Measurements from ENCODE around the gene TRIM17. TPM values are rescaled to one million over a fixed set of nuclear protein-coding genes. Genes with fewer than 3 reads are reported as not detected.
A peak's percentile ranks its signal among the peaks of the same experiment; 100 is the strongest.

The TRIM17 gene
- total RNA-seq, 1 donor from 2014 or later, result 0.78 TPM

DNA sequence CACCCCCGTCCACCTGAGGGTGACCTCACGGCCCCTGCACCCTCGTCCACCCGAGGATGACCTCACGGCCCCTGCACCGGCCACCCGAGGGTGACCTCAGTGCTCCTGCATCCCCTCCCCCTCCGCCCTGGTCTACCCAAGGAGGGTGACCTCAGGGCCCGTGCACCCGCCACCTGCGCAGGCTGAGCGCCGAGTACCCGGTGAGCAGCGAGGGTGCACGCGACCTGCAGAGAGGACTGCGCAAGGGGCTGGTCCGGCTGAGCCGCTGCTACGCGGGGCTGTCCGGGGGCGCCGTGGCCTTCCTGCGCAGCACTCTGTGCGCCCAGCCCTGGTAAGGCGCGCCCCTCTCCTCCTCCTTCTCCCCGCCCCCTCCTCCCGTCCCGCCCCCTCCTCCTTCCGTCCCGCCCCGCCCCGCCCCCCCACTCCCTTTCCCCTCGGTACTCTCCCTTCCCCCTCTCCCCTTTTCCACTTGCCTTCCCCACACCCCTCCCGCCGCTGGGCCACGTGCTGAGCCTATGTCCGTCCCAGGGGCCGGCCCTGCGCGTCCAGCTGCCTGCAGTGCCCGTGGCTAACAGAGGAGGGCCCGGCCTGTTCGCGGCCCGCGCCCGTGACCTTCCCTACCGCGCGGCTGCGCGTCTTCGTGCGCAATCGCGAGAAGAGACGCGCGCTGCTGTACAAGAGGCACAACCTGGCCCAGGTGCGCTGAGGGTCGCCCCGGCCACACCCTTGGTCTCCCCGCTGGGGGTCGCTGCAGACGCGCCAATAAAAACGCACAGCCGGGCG lies 38.4 kb downstream of the TRIM17 start:
- no peak for DNase-seq

DNA sequence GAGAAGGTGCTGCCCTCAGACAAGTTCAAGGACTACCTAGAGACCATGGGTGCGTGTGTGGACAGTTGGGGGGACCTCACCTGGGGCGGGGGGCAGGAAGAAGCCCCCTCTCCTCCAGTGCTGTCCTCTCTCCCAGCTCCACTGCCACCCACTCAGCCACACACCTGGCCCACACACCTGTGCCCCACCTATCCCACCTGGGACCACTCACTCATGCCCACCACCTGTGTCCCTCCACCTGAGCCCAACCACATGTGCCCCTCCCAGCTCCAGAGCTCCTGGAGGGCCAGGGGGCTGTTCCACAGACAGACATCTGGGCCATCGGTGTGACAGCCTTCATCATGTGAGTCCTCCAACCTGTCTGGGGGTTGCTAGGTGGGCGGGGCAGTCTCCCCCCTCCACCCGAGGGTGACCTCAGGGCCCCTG lies 39.0 kb downstream of the TRIM17 start:
- DNase-seq, result no peak

DNA sequence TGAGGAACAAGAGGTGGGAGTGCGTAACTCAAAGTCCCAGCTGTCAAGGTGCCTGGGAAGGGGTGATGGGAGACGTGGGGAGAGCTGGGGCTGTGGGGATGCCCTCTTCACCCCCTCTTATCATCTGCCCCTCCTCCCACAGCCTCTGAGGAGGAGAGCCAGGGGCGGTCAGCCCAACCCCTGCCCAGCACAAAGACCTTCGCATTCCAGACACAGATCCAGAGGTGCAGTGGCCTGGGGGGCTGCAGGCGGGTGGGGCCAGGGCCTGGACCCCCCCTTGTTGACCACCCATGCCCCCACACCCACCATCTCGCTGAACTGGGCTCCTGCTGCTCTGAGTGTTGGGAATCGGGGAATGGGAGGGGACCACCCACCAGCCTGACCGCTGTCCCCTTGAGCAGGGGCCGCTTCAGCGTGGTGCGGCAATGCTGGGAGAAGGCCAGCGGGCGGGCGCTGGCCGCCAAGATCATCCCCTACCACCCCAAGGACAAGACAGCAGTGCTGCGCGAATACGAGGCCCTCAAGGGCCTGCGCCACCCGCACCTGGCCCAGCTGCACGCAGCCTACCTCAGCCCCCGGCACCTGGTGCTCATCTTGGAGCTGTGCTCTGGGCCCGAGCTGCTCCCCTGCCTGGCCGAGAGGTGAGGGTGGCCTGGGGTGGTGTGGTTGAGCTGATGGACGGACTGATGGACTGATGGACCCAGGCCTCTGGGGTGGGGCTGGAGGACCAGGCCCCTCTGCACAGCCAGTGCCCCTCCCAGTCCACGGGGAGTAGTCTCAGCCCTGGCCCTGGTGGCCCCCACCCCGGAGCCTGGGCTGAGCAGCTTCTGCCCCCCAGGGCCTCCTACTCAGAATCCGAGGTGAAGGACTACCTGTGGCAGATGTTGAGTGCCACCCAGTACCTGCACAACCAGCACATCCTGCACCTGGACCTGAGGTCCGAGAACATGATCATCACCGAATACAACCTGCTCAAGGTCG lies 39.7 kb downstream of the TRIM17 start:
- no peak for DNase-seq

DNA sequence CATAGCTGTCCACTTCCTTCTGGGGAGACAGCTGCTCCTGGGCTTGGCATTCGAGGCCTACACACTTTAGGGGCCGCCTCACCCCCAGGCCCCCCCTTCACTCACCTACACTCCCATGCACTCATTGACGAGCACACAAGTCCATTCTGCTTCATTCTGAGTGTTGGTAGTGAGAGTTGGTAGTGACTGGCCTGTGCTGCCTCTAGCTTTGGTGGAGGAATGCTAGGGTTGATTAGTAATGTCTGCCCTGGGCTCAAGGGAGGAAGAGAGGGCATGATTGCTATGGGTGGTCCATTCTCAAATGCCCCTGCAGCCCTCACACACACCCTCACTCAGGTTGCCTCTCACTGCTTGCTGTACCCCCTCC lies 40.4 kb downstream of the TRIM17 start:
- no peak for DNase-seq

DNA sequence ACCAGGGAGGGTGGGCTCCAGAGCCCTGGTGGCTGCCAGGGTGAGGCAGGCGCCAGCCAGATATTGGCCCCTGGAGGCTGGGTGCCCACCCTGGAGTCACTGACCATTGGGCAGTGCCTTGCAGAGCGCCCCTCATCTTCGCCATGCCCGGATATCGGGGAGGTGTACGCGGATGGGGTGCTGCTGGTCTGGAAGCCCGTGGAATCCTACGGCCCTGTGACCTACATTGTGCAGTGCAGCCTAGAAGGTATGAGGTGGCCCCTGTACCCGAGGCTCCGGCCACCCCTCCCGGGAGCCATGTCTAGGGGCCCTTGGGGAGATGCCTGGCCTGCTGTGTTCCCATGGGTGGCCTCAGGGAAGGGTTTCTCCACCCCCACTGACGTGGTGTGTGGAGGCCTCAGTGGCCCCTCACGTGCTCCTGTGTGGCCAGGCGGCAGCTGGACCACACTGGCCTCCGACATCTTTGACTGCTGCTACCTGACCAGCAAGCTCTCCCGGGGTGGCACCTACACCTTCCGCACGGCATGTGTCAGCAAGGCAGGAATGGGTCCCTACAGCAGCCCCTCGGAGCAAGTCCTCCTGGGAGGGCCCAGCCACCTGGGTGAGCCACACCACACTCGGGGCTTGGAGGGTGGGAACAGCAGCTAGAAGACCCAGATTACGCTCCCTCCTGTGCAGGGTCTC lies 40.9 kb downstream of the TRIM17 start:
- no peak for DNase-seq

DNA sequence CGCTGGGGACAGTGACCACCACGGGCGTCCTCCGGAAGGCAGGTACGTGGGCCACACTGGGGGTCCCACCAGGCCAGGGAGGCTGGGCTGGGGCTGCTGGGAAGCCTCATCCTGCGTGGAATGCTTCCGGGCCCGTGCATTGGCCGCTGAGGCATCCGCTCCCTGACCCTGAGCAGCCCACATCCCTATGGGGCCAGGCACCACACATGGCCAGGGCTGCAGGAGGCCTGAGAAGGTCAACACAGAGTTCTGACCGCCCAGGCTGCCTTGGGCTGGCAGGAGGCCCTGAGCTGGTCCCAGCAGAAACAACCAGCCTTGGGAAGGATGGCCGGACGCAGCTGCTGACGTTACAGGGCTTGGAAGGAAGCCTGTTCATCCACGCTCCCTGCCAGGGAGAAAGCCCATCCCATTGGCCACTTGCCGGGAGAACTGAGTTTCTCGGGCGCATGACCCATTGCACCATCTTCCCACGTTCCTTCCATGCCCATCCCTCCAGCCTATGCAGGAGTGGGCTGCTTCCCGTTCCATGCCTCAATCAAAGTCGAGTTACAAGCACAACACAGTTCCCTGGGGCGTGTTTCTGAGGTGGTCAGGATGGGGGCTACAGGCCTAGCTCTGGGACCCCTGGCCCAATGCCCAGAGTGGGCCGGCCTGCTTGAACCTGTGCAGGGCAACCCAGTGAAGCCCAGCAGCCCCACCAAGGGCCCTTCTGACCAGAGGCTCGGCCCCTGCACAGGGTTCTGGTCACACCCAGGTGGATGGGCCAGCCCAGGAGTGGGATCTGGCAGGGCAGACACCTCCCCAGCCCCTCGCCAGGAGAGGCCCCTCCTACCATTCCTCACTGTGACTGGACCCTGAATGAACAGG lies 41.7 kb downstream of the TRIM17 start:
- peak; percentile 27 for DNase-seq

DNA sequence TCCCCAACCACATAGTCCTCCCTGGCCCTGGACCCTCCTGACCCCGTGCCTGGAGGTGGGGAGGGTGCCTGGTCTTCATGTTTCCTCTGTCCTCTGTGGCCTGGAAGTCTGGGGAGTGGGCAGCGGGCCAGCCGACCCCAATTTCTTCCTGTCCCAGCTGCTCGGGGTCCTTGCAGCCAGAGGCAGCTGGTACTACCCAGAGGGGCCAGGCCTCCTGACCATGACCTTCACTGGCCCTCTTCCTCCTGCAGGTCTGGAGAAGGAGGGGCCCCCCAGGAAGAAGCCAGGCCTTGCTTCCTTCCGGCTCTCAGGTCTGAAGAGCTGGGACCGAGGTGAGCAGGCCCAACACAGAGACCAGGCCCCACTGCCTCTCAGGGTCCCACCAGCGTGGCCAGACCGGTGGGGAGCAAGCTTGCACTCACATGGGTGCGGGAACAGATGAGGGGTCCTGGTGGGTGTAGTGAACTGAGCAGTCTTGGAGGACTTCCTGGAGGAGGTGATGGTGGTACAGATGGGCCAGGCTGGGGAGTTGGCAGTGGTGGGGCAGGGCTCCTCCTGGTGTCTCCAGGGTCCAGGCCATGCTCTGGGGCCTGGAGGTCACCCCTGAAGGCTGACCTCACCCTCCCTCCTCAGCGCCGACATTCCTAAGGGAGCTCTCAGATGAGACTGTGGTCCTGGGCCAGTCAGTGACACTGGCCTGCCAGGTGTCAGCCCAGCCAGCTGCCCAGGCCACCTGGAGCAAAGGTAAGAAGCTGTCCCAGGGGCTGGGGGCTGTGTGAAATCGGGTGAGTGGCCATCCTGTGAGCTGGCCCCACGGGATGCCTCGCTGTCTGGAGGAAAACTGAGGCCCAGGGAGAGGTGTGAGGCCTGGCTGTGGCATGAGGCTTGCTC lies 42.7 kb downstream of the TRIM17 start:
- no peak for DNase-seq

DNA sequence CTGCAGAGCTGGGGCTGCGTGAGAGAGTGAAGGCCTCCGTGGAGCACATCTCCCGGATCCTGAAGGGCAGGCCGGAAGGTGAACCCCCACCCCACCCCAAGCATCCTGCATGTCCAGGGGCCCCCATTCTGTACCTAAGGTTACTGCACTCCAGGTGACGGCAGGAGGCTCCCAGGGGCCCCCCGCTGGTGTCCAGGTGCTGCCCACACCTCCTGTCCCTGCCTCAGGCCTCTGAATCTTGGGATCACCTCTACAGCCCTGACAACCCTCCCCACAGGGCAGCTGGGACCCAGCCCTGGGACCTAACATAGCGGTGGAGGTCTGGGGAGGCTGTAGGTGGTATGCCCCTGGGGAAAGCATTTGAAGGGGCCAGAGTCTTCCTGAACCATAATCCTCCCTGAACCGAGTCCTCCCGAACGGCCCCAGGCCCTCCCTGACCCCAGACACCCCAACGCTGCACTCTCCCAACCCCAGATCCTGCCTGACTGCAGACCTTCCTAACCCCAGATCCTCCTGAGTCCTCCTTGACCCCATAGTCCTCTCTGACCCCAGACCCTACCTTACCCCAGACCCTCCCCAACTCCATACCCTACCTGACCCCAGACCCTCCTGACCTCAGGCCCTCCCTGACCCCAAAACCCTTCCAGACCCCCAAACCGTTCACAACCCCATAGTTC lies 43.5 kb downstream of the TRIM17 start:
- DNase-seq, result no peak

DNA sequence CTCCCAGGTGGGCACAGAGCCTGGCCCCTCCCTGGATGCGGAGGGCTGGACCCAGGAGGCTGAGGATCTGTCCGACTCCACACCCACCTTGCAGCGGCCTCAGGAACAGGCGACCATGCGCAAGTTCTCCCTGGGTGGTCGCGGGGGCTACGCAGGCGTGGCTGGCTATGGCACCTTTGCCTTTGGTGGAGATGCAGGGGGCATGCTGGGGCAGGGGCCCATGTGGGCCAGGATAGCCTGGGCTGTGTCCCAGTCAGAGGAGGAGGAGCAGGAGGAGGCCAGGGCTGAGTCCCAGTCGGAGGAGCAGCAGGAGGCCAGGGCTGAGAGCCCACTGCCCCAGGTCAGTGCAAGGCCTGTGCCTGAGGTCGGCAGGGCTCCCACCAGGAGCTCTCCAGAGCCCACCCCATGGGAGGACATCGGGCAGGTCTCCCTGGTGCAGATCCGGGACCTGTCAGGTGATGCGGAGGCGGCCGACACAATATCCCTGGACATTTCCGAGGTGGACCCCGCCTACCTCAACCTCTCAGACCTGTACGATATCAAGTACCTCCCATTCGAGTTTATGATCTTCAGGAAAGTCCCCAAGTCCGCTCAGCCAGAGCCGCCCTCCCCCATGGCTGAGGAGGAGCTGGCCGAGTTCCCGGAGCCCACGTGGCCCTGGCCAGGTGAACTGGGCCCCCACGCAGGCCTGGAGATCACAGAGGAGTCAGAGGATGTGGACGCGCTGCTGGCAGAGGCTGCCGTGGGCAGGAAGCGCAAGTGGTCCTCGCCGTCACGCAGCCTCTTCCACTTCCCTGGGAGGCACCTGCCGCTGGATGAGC lies 44.3 kb downstream of the TRIM17 start:
- DNase-seq, result no peak

DNA sequence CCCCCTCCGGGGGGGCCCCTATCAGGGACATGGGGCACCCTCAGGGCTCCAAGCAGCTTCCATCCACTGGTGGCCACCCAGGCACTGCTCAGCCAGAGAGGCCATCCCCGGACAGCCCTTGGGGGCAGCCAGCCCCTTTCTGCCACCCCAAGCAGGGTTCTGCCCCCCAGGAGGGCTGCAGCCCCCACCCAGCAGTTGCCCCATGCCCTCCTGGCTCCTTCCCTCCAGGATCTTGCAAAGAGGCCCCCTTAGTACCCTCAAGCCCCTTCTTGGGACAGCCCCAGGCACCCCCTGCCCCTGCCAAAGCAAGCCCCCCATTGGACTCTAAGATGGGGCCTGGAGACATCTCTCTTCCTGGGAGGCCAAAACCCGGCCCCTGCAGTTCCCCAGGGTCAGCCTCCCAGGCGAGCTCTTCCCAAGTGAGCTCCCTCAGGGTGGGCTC lies 44.9 kb downstream of the TRIM17 start:
- no peak for DNase-seq

DNA sequence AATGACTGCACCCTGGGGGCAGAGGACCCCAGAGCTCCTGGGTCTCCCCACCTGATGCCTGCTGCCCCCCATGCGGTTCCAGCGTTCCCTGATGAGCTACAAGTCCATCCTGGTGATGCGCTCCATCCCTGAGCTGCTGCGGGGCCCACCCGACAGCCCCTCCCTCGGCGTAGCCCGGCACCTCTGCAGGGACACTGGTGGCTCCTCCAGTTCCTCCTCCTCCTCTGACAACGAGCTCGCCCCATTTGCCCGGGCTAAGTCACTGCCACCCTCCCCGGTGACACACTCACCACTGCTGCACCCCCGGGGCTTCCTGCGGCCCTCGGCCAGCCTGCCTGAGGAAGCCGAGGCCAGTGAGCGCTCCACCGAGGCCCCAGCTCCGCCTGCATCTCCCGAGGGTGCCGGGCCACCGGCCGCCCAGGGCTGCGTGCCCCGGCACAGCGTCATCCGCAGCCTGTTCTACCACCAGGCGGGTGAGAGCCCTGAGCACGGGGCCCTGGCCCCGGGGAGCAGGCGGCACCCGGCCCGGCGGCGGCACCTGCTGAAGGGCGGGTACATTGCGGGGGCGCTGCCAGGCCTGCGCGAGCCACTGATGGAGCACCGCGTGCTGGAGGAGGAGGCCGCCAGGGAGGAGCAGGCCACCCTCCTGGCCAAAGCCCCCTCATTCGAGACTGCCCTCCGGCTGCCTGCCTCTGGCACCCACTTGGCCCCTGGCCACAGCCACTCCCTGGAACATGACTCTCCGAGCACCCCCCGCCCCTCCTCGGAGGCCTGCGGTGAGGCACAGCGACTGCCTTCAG lies 45.5 kb downstream of the TRIM17 start:
- DNase-seq, result no peak

DNA sequence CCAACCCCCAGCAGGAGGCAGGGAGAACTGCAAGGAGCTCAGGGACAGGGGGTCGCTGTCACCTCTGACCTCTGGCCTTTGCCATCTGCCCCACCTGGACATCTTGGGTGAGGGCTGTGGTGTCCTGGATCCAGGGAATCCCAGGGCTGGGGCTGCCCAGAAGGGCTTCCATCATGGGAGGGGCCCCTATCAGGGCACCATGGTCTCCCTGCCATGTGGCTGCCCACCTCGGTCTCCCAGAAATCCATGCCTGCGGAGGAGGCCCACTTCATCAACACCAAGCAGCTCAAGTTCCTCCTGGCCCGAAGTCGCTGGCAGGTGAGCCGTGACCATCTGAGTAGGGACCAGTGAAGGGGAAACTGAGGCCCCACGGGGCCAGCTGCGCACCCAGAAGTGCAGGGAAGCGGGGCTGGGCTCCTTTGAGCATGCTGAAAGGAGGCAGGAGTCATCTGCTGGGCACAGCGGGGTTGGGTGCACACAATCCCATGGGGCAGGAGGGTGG lies 46.2 kb downstream of the TRIM17 start:
- DNase-seq, result no peak

DNA sequence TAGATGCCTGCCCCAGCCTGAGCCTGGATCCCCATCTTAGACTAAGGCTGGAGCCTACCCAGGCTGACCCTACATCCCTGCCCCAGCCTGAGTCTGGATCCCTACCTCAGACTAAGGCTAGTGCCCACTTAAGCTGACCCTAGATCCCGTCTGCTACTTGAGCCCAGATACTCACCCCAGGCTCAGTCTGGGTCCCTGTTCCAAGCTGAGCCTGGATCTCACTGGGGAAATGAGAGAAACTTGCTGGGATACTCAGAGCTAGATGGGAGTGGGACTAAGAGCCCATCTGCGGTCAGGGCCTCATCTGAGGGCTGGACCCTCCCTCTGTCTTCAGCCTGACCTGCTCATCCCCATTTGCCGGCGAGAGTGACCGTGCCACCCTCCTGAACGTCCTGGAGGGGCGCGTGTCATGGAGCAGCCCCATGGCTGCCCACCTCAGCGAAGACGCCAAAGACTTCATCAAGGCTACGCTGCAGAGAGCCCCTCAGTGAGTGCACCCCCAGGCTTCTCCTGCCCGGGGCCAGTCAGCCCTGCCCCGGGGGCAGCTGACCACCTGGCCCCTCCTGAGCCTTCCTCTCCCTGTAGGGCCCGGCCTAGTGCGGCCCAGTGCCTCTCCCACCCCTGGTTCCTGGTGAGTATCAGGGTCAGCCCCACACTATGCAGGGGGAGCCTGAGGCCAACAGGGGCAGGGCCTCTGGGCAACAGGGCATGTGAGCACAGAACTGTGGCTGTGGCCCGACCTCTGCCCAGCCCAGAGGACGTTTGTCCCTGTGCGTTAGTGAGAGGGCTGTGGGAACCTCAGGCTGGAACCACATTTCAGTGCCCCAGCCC lies 46.8 kb downstream of the TRIM17 start:
- no peak for DNase-seq

DNA sequence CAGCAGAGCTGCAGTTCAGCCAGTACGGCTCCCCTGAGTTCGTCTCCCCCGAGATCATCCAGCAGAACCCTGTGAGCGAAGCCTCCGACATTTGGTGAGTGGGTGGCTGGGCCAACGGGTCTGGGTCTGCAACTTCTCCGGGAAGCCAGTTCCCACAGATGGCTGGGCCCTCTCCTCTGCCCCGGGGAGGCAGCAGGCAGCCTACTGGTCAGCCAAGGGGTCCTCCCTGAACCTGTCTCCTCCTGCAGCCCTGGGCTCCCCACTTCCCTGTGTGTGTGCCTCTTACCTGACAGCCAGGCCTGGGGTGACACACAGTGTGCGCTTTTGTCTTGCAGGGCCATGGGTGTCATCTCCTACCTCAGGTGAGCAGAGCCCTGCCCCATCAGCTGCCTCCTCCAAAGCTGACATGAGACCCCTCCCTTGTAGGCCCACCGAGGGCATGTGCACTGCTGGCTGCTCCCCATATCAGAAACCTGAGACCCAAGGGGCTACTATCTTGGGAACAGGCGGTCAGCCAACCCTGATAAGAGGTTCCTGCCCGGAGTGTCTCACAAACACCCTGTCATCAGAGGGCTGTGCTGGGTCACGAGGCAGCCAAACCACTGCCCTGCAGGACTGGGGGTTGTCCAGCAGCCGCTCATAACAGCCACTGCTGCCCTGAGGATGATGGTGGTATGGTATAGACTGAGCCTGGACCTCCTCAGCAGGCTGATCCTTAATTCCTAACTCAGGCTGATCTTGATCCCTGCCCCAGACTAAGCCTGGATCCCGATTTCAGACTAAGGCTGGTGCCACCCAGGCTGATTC lies 47.7 kb downstream of the TRIM17 start:
- no peak for DNase-seq

DNA sequence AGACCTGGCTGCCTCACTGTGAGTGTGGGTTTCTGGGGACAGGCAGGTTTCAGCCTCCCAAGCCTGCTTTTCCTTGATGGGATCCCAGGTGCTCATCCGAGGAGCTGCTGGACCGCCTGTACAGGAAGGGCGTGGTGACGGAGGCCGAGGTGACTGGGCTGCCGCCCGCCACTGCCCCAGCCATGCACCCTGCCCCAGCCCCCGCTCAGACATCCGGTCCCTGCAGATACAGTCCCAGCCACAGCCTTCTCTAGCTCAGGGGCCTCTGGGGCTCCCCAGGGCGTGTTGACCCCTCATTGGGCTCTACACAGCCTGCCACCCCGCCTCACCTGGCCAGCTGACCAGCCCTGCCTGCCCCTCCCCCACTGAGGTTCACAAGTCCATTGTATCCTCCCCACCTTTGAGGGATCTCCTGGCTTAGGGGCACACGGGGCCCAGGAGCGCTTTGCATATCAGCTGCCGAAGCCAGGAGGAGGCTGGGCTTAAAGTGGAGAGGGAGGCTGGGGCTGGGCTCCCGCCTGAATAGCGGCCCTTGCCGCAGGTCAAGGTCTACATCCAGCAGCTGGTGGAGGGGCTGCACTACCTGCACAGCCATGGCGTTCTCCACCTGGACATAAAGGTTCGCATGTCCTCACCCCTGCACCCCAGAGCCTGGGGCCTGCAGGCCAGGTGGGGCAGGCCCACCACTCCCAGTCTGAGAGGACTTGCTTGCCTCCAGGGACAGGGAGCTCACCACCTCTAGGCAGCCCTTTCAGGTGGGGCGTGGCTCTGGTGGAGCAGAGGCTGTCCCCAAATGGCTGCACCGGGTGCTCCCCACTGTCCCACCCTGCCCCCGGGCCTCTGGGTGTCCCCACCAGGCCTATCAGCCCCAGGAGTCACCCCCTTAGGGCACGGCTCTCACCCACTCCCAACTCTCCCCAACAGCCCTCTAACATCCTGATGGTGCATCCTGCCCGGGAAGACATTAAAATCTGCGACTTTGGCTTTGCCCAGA lies 48.6 kb downstream of the TRIM17 start:
- no peak for DNase-seq
